ENCODE measurements around the gene TSPEAR.

Gene TSPEAR

DNA sequence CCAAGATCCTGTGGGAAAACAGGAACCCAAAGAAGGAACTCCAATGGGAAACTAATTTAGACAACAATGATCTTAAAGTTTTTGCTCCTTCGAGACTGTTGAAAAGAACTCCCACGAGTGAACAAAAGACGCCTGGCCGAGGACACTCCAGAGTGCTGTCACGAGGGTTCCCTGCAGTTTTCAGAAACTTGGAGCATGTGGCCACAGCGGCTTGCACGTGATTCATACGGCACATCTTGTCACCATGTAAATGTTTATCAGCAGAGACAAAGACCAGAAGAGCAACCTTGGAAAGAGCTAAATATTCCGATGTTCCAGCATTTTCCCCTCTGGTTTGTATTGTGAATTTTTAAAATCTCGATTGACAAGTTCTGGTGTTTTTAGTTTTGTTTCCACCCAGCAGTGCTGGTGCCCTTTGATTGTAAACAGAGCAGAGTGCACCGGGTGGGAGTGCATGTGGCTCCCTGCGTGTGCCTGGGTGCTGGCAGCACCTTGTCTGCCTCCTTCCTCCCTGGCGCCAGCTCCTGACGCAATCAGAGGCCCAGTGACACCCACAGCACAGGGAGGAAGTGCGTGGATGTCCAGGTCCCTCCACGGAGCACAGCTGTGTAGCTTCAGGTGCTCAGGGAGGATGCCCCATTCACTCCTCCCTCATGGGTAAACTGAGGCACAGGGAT lies 233.1 kb downstream of the TSPEAR start:
- DNase-seq: no peak

DNA sequence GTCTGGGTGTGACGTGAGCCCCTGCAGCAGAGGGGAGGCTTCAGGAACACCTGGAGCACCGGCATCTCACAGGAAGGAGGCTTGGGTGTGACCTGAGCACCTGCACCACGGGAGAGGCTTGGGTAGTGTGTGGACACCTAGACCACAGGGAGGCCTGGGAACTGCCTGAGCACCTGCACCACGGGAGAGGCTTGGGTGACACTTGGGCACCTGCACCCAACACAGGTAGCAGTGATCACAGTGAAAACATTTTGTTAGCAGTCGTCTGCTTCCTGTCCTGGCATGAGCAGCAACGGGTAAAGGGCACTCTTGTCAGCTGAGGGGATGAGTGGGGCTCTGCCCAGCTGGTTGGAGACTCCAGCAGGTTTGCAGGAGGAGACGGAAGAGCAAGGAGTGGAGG lies 233.7 kb downstream of the TSPEAR start:
- no peak for DNase-seq

DNA sequence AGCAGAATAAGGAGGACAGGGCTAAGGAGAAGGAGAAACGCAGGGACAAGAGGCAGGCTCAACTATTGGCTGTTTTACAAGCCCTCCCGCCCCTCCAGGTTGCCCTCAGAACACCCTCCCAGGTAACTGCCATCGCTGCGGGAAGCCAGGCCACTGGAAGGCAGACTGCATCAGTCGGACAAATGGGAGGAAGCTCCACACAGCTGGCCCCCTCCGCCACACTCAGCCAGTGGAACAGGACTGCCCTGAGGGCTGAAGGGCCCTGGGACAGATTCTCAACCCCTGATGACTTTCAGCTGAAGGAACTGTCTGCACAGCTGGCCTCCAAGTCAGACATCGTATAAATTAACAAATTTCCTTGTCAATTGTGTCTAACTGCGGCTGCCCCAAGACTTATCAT lies 234.2 kb downstream of the TSPEAR start:
- no peak for DNase-seq

DNA sequence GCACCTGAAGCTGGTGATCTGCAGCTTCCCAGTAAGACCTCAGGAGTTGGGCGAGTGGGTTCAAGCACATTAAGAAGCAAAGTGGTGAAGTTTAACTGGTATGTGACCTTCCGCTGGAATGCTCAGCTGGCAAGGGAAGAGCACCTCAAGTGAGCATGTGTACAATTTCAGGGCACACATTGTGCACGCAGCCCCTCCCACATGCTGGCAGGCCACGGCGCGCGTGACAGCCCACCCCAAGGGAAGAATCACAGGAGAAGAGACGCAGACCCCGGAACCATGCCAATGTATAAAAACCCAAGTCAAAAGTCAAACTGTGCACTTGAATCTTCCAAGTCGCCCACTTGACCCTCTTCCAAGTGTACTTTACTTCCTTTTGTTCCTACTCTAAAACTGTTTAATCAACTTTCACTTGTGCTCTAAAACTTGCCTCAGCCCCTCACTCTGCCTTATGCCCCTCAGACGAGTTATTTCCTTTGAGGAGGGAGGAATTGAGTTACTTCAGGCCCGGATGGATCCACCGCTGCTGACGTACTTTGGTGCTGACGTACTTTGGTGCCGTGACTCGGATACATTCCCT lies 236.0 kb downstream of the TSPEAR start:
- no peak for DNase-seq

DNA sequence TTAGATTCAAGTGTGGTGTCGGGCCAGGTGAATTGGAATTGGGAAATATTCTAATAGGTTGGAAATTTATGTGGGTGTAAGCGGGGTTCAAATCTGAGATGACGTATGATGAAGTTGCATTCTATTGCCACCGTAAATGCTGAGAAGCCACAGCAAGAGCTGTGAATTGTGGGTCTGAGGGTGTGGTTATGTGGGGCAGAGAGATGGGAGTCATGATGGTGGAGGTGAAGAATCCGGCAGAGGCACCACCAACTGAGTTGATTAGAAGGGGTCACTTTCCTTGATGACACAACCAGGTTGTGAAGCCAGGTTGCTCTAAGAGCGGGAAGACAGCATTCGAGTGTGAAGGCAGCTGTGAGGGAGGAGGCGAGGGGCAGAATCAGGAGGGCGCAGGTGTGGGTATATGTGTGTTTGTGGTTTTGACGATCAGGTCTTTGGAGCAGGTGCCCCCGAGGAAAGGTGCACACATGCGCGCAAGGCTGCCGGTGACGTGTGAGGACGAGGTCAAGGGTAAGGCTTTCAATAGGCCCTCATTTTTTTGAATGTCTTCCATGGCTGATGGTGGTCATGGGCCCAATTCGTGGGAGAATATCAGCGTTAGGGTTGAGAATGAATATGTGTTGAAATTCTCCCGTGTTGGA lies 237.3 kb downstream of the TSPEAR start:
- no peak for DNase-seq

DNA sequence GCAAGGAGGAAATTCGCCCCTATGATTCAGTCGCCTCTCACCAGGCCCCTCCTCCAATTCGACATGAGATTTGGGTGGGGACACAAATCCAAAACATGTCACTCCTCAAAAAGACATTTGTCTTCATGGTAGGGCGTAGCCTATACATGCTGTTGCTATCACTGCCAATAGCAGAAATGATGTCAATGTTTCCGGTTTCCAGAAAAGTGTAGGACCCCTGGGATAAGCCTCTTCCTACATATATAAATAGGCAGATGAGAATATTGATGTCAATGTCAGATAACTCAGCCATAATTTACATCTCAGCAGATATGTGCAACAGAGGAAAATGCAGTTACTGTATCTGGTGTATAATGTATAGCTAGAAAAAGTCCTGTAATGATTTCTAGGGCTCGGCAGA lies 239.4 kb downstream of the TSPEAR start:
- no peak for DNase-seq

DNA sequence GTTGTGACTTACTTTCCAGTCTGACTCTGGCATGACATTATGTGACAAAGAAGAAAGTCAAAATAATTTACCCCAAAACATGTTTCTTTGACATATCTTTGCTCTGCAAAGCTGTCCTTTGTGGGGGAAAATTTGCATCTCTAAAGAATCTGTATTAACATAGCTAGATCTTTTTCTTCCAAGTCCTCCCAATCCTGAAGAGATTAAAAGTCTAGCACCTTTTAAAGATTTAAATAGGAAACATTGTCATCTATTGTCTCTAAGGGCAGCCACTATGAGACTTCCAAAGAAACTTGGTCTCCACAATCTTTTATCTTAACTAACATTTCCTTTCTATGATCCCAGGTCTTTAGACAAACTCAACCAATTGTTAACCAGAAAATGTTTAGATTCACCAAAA lies 240.0 kb downstream of the TSPEAR start:
- no peak for DNase-seq

DNA sequence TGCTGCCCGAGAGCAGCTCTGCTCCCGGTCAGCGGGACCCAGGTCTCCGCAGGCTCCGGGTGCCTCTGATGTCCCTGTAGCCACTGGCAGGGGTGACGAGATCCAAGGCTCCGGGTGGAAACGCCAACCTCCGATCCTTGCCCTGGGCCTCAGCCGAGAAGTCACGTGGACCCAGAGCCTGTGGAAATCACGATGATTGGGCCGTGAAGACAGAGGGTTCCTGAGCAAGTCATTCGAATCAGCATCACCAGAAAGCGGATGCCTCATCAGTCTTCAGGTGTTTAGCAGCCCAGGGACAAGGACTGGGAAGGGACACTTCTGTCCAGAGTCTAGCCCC lies 243.5 kb downstream of the TSPEAR start:
- DNase-seq: no peak

DNA sequence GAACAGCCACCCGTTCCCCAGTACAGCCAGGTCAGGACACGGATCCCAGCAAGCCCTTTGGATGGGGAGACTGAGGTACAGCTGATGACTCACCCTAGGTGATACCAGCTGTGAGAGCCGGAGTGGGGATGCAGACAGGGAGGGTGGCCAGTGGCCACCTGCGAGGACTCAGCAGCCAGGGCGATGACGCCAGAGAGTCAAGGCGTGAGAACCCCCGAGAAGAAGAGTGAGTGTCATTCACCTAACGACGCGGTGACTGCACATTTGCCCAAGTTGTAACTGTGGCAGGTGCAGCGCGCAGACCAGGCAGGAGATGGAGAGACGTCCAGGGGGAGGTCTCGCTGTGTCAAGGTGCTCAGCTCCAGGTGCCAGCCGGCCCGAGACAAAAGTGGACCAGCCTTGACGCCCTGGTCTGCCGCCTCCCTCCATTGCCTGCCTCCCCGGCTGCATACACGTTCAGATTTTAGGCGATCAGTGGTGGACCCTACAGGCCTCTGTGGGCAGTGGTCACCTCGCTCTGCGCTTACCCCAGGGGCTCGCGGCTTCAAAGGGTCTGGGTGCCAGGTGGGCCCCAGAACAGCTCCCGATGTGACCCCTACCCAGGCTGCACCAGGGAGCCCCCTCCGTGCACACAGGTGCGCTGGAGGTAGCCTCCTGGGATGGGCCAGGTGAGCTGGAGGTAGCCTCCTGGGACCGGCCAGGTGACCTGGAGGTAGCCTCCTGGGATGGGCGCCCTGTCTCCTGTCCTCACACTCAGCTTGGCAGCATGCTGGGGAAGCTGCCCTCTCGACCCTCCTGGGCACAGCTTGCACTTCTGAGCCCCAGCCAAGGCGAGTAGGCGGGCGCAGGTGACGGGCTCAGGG lies 244.1 kb downstream of the TSPEAR start:
- no peak for DNase-seq

DNA sequence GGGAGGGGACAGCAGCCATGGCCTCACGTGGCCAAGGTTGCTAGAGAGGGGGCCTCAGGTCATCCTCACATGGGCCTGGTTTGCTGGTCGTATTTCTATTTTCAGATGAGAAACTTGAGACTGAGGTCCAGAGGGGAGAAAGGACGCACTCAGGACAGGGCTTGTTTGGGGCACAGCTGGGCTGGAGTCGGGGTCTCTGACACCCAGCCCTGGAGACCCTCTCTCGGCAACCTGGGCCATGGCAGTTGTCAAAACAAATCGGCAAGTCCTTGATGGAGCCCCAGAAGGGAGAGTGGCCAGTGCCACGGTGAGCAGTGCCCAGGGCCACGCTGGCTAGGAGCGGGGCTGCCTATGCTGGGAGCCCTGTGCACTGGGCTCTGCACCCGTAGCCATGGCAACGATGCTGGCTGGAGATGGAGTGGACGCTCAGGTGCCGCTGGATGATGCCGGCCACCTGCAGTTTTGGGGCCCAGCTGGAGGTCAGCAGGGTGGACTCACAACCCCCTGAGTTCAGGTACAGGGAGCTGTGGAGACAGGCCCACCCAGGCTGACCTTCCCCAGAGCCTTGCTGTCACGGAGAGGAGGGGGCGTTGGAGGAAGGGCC lies 244.9 kb downstream of the TSPEAR start:
- no peak for DNase-seq

DNA sequence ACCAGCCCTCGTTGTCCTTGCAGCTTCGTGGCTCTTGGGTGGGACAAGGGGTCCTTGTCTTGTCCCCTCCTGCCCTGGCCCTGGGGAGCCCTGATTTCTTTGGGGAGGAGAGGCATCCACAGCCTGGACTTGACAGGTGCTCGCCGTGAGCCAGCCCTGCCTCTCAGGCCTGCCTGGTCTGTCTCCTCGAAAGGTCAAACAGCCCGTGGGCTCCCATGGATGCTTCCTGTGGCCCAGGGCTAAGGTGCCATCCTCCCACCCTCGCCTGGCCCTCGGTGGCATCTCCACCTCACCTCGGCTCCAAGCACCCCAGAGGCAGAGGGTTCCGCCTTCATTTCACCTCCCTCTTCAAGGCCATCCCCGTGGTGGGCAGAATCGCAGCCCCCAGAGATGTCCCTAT lies 247.0 kb downstream of the TSPEAR start:
- DNase-seq: no peak

DNA sequence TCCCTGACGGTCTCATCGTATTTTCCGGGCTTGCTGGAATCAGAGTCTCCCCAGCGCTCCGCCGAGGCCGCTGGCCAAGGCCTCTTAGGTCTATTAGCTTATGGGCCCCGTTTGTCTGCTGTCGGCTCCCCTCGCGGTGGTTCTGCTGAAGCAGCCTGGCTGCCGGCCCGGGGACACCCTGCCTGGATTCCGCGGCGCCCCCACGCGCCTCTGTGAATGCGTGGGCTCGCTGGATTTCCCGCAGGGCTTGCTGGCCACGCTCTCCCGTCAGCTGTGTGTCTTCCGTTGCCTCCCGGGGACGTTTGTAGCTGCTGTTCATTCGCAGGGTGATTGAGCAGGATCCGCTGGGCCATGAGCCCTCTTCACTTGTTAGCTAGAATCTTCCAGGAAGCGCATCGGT lies 247.6 kb downstream of the TSPEAR start:
- DNase-seq: no peak

DNA sequence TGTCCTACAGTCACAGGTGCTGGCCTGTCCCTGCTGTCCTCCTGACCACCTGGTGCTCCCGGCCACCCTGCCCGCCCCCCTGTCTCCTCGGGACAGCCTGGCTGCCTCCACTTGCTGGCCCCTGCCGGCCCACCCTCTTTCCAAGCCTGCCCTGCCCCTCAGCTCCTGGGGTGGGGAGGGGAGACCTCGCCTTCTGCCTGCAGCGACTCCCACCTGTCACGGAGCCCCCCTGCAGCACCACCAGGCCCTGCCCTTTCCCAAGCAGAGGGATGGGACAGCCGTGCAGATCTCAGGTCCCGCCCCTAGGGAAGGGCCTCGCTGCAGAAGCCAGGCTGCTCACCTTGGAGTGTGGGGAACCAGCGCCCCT lies 248.6 kb downstream of the TSPEAR start:
- no peak for DNase-seq

DNA sequence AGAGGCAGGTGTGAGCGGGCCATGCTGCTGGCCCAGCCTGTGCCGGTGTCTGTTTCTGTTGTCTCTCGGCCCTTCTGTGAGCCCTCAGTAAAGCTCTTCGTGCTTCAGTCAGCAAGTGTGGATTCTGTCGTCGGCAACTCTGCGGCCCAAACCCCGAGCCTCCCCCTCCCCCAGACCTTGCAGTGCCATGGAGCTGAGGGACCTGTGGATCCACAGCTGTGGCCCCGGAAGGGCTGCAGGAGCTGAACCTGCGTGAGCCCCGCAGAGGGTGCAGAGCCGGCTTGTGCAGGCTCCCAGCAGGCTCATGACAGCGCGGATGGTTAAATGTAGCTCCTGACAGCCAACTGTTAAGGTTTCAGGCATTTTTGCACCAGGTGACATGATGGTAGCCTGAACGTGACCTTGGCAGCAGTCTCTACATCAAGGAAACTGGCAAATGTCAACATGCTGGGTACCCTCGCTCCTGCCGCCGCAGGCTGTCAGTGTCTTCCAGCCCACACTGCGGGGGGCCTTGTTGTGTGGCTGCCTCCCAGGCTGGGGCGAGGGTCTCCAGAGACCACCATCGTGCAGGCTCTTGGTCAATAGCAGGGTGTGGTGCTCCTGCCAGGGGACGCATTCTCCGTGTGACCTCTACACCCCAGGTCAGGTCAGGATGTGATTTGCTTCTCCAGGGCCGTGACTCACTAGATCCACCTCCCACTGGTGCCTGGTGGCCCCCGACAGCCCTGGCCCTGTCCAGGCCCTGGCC lies 249.1 kb downstream of the TSPEAR start:
- DNase-seq: no peak

DNA sequence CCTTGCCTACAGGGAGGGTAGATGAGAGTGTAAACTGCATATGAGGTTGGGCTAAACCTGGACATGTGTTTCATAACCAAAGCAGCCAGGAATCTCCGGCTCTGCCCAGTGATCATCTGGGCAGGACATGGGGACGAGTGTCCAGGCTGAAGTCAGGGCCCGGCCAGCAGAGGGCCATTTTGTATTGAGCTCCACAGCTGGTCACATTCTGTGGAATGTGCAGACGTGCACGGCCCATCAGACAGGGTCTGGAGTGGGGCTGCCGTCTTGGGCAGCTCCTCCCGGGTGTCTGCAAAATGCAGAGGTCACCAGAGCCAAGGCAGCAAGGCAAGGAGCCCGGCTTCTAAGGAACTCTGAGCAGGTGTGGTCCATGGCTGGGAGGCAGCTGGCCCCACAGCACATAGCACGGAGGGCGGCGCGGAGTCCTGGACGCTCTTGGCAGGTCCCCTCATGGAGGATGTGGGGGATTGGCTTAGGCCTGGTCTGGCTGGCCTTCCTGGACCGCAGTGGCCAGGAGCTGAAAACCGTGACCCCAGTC lies 249.8 kb downstream of the TSPEAR start:
- DNase-seq: no peak

DNA sequence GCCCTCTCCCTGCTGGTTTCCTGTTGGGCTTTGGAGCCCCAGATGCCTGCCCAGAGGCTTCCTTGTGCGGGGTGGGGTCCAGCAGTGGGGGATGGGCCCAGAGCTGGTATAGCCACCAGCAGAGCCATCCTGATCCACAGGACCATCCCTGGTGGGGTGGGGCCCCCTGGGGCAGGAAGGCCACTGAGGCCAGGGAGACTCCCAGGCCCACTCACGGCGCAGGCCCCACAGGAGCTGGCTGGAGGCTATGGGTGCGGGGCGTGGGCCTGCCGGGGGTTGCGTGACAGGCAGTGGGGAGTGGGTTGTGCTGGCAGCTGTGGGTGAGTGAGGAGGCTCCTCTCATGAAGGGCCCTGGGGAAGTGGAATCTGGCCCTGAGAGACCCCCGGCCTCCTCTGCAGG lies 250.4 kb downstream of the TSPEAR start:
- no peak for DNase-seq

DNA sequence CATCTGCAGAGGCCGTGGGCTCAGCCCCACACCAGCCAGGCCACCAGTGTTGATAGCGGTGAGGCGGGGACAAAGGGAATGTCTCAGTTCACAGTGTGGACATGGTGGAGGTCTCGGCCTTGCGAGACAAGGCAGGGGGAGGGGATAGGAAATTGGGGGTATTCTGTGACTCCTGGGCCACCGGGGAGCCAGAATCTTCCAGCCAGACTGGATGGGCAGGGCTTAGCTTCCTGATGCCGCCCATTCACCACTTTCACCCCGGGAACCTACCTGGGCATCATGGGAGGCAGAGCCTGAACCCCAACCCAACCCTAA lies 251.0 kb downstream of the TSPEAR start:
- DNase-seq: no peak

DNA sequence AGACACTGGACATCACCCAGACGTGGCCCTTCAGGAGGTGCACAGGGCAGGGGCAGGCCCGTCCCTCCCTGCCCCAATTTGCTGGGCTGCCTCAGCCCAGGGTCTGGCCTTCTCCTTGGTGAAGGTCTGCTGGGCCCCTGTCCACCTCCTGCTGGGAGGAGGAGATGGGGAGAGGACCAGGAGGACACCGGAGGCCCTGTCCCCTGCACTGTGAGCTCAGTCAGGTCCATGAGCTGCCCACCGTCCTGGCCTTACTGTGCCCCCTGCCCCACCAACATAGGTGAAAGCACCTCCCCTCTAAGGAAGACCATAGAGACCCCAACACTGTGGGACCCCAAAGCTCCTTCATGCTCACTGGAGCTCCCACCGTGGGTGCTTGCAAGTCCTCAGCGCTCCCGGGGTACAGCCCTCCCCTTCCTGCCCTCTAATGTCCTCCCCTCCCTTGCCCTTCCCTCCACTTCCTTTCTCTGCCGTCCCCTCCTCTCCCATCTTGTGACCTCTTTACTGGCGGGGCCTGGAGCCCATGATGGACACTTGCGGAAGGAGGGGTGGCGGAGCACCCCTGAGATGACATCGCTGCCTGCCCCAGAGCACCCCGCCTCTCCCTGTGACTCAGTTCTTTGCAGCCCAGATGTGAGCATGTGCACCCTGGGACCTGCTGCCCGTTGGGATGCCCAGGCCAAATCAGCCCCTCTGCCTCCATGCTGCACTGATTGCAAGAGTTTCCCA lies 251.5 kb downstream of the TSPEAR start:
- no peak for DNase-seq

DNA sequence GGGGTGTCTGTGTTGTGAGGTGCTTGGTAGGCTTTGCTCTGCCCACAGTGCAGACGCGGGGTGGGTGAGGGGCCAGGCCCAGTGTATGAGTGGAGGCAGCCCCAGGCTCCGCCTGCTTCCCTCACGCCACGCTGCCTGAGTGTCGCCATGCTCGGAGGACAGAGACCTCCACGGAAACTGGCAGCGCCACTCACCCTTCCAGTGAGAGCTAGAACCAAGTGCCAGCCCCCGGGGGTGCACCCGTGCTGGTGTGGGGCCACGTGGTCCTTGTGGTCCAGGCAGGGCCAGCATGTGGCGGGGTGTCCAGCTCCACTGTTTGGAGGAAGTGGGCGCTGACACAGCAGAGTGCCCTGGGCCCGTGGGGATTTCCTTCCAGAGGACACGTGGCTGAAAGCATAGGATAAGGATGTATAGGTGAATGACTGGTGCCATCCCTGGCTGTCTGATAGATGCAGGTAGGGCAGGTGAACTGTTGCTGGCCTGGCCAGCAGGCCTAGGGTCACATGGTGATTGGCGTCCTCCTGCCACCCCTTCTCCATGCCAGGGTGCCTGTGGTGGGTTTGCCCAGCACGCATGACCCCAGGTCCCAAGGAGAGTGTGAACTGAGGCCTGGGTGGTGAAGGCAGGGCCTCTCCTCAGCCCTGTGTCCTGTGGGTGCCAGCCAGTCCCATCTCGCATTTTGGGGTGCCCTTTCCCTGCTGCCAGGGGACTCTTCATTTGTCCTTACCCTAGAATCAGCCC lies 252.2 kb downstream of the TSPEAR start:
- no peak for DNase-seq

DNA sequence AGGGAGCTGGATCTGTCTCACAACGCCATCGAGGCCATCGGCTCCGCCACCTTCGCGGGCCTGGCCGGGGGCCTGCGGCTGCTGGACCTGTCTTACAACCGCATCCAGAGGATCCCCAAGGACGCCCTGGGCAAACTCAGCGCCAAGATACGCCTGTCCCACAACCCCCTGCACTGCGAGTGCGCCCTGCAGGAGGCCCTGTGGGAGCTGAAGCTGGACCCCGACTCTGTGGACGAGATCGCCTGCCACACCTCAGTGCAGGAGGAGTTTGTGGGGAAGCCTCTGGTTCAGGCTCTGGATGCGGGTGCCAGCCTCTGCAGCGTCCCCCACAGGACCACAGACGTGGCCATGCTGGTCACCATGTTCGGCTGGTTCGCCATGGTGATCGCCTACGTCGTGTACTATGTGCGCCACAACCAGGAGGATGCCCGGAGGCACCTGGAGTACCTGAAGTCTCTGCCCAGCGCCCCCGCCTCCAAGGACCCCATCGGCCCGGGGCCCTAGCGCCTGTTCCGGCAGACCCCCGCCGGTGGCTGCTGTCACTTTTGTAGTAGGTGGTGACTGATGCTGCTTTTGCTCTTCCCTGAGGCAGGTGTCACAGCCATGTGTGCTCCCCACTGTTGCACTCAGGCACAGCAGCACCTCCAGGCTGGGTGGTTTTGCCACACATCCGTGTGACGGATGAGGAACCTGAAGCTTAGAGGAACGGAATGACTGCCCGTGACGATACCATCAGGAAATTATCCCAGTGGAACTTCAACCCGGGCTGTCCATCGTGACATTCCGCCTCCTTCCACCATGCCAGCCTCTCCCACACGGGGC lies 254.2 kb downstream of the TSPEAR start:
- DNase-seq: no peak
